Stomach (tissue), 9 donors: Measurements from ENCODE around the gene EIF4A2. TPM values are rescaled to one million over a fixed set of nuclear protein-coding genes. Genes with fewer than 3 reads are reported as not detected.
"Not testable (repeated sequence)": the region's sequence is repeated elsewhere in the genome, so short reads cannot be mapped to it uniquely, and the experiment has no call there.

ENCODE experiments used
- DNase-seq, 2 donors: peaks; one replicate each; pipeline versions ENCODE4 v3.0.0 to v3.0.0-alpha.2; 2013 to 2019
- H3K27ac ChIP-seq, 5 donors: fragments of 200-600 bp in 4 of 5; sonication (generic) in 4 of 5; one replicate each; pipeline ENCODE4 v1.5.1; 2013 to 2019; ENCODE audit warnings: mild to moderate bottlenecking in 1 of 5, moderate library complexity in 1 of 5
- H3K27me3 ChIP-seq, 3 donors: fragments of 200-600 bp; sonication (generic); one replicate each; pipeline ENCODE4 v1.5.1; 2017 to 2019; ENCODE audit warnings: mixed run types in 1 of 3
- H3K36me3 ChIP-seq, 4 donors: fragments of 200-600 bp; sonication (generic); 1 replicate in 3 of 4; 2 replicates in 1 of 4; pipeline ENCODE4 v1.5.1; 2016 to 2019
- H3K4me1 ChIP-seq, 4 donors: fragments of 200-600 bp; sonication (generic); one replicate each; pipeline ENCODE4 v1.5.1; 2016 to 2019
- H3K4me3 ChIP-seq, 4 donors: fragments of 200-600 bp; sonication (generic) in 3 of 4; one replicate each; pipeline ENCODE4 v1.5.1; 2016 to 2019; ENCODE audit warnings: mild to moderate bottlenecking in 1 of 4
- H3K9me3 ChIP-seq, 4 donors: fragments of 200-600 bp; sonication (generic); one replicate each; pipeline ENCODE4 v1.5.1; 2016 to 2019
- EP300 ChIP-seq: sonication (generic); formaldehyde crosslinking; IDR thresholded peaks from one replicate; pipeline ENCODE4 v1.6.1; 2017; ENCODE audit warnings: antibody characterized with exemption
- POLR2A ChIP-seq, 4 donors: fragments of 450-650 bp; IDR thresholded peaks; one replicate each; pipeline ENCODE4 v1.6.1; 2016; ENCODE audit warnings: antibody characterized with exemption in 4 of 4, control low read depth in 2 of 4, mild to moderate bottlenecking in 1 of 4, moderate library complexity in 1 of 4
- POLR2AphosphoS5 ChIP-seq, 3 donors: sonication (generic); formaldehyde crosslinking; IDR thresholded peaks; one replicate each; pipeline ENCODE4 v1.6.1; 2016; ENCODE audit warnings: antibody characterized with exemption in 3 of 3
- WGBS, 5 donors: extraction: QIAGEN DNeasy Blood & Tissue Kit in 3 of 5; methylation state at CpG; one replicate each; pipeline versions ENCODE4 v1.1.5 to v1.1.7; 2013 to 2018; 5-methylcytosine and 5-hydroxymethylcytosine counted together
- intact Hi-C: fragments of 100-400 bp; cut with DNase I; formaldehyde crosslinking; loops from one replicate; pipeline ENCODE4 v1.15.1; 2023; ENCODE audit warnings: low total_unique reads
- polyA plus RNA-seq, 3 donors: library from polyadenylated mRNA; stranded (reverse); fragments of 200-250 nt; gene quantifications; one replicate each; pipeline ENCODE4 v1.2.3, GENCODE V29; 2013
- total RNA-seq, 5 donors: library from RNA; depleted of rRNA; stranded (reverse); fragments of >200 nt; gene quantifications; one replicate each; pipeline versions ENCODE4 v1.1.0 to v1.2.3, GENCODE V29; 2014 to 2016
- TF ChIP-seq, protein P1 (sequence below), 7 experiments: fragments of 450-650 bp in 4 of 7; fragments of 200-600 bp in 3 of 7; sonication (generic) in 3 of 7; IDR thresholded peaks; one replicate each; pipeline ENCODE4 v1.5.1; 2016 to 2019; ENCODE audit warnings: antibody characterized with exemption in 7 of 7, control low read depth in 2 of 7, mild to moderate bottlenecking in 1 of 7
- donor health status: healthy with polysubstance abuse.
- donor health status: Bipolar disorder and iron deficiency.
- donor health status: healthy.

EIF4A2 gene
- total and polyA plus RNA-seq, 8 donors, result 165 to 1,058 (median 391) TPM

DNA sequence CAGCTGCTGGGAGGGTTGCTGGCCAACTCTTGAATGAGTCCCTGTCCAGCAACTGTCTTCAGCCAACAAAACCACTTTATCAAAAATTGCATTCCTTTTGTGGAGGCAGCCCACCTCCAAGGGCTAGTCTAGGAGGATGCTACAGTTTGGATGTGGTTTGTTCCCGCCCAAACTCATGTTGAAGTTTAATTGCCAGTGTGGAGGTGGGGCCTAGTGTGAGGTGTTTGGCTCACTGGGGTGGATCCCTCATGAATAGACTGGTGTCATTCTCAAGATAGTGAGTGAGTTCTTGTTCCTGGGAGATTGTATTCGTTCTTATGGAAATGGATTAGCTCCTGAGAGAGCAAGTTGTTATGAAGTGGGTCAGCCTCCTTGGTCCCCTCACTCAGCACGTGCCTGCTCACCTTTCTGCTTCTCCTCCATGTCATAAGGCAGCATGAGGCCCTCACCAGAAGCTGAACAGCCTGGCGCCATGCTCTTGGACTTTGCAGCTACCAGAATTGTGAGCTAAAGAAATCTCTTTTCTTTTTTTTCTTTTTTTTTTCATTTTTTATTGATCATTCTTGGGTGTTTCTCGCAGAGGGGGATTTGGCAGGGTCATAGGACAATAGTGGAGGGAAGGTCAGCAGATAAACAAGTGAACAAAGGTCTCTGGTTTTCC is 27.1 kb downstream of the EIF4A2 start:
- intact Hi-C loops, result no loop called here

DNA sequence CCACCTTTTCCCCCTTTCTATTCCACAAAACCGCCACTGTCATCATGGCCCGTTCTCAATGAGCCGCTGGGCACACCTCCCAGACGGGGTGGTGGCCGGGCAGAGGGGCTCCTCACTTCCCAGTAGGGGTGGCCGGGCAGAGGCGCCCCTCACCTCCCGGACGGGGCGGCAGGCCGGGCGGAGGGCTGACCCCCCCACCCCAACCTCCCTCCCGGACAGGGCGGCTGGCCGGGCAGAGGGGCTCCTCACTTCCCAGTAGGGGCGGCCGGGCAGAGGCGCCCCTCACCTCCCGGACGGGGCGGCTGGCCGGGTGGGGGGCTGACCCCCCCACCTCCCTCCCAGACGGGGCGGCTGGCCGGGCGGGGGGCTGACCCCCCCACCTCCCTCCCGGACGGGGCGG is 27.9 kb downstream of the EIF4A2 start:
- H3K4me1 ChIP-seq, H3K9me3 ChIP-seq, H3K4me3 ChIP-seq, DNase-seq, intact Hi-C loops, H3K36me3 ChIP-seq, H3K27ac ChIP-seq: not testable (repeated sequence)
- peaks cover 0 to 21% (median 0%) of the 10 kb centered on the region in 3 donors for H3K27me3 ChIP-seq
- 92 to 97% (median 93%) methylated on average over 8 to 19 of the region's 29 CpGs for WGBS, 5 donors

More for the DNA sequence above, 27.1 kb downstream of the EIF4A2 start:
- TF ChIP-seq, protein P1, sequence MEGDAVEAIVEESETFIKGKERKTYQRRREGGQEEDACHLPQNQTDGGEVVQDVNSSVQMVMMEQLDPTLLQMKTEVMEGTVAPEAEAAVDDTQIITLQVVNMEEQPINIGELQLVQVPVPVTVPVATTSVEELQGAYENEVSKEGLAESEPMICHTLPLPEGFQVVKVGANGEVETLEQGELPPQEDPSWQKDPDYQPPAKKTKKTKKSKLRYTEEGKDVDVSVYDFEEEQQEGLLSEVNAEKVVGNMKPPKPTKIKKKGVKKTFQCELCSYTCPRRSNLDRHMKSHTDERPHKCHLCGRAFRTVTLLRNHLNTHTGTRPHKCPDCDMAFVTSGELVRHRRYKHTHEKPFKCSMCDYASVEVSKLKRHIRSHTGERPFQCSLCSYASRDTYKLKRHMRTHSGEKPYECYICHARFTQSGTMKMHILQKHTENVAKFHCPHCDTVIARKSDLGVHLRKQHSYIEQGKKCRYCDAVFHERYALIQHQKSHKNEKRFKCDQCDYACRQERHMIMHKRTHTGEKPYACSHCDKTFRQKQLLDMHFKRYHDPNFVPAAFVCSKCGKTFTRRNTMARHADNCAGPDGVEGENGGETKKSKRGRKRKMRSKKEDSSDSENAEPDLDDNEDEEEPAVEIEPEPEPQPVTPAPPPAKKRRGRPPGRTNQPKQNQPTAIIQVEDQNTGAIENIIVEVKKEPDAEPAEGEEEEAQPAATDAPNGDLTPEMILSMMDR (IDR thresholded peaks at IDR 0.05), result no peak
- no peak for TF ChIP-seq POLR2AphosphoS5 (IDR thresholded peaks at IDR 0.05)
- no peak for TF ChIP-seq EP300
- no peak for TF ChIP-seq POLR2A (IDR thresholded peaks at IDR 0.05)
- Histone ChIP-seq H3K4me3 (no peak overlapping the region), H3K36me3 (no peaks in the 10 kb centered on the region), H3K9me3 (no peaks in the 10 kb centered on the region), H3K4me1 (peaks cover 8 to 14% (median 12%) of the 10 kb centered on the region in 4 donors), H3K27ac (no peak overlapping the region), H3K27me3 (peaks cover 0 to 21% (median 0%) of the 10 kb centered on the region in 3 donors)
- no peak for DNase-seq
- WGBS, 5 donors, result 79 to 89% (median 84%) methylated on average over 5 of the region's 5 CpGs

- no peak overlapping the region for H3K4me3 ChIP-seq
- no peaks in the 10 kb centered on the region for H3K9me3 ChIP-seq
- H3K27me3 ChIP-seq, result peaks cover 0 to 21% (median 0%) of the 10 kb centered on the region in 3 donors
- no peaks in the 10 kb centered on the region for H3K36me3 ChIP-seq
- H3K4me1 ChIP-seq, result no peaks in the 10 kb centered on the region
- H3K27ac ChIP-seq, result no peak overlapping the region
- TF ChIP-seq, protein P1 (IDR thresholded peaks at IDR 0.05), result no peak
- TF ChIP-seq EP300, result no peak
- intact Hi-C loops, result no loop called here
- no peak for DNase-seq
- 85 to 94% (median 90%) methylated on average over 4 of the region's 4 CpGs for WGBS, 5 donors
These were observed 30.7 kb downstream of the EIF4A2 start for GRCh38 chr3:186814100-186814499.

- H3K27ac ChIP-seq, result no peak overlapping the region
- no peaks in the 10 kb centered on the region for H3K4me1 ChIP-seq
- TF ChIP-seq, protein P1 (IDR thresholded peaks at IDR 0.05), result no peak
- TF ChIP-seq EP300 (no peak), POLR2AphosphoS5 (IDR thresholded peaks at IDR 0.05) (no peak), POLR2A (IDR thresholded peaks at IDR 0.05) (no peak)
- no peaks in the 10 kb centered on the region for H3K36me3 ChIP-seq
- DNase-seq, result no peak
- H3K27me3 ChIP-seq, result peaks cover 0 to 21% (median 0%) of the 10 kb centered on the region in 3 donors
- H3K4me3 ChIP-seq, result no peak overlapping the region
- H3K9me3 ChIP-seq, result no peaks in the 10 kb centered on the region
- intact Hi-C loops, result loop anchor here (5.0 kb wide), 1 partner anchor 198 kb away; no protein-coding TSS in a partner anchor
- 90 to 100% (median 97%) methylated on average over 1 of the region's 1 CpG for WGBS, 5 donors
These were observed 32.1 kb downstream of the EIF4A2 start for GRCh38 chr3:186815435-186815834.

GRCh38 chr3:186818516-186818915 is 35.1 kb downstream of the EIF4A2 start:
- TF ChIP-seq, protein P1 (IDR thresholded peaks at IDR 0.05), result no peak
- no peak for TF ChIP-seq EP300
- no peak for TF ChIP-seq POLR2A (IDR thresholded peaks at IDR 0.05)
- no peak for TF ChIP-seq POLR2AphosphoS5 (IDR thresholded peaks at IDR 0.05)
- 88 to 97% (median 94%) methylated on average over 5 of the region's 5 CpGs for WGBS, 5 donors

More at GRCh38 chr3:186818516-186818915, 35.1 kb downstream of the EIF4A2 start:
- no peak overlapping the region for H3K27ac ChIP-seq
- peaks cover 0 to 15% (median 4%) of the 10 kb centered on the region in 3 donors for H3K27me3 ChIP-seq
- no peaks in the 10 kb centered on the region for H3K36me3 ChIP-seq
- no peak for DNase-seq
- intact Hi-C loops, result loop anchor here (5.0 kb wide), 1 partner anchor 201 kb away; no protein-coding TSS in a partner anchor
- H3K4me1 ChIP-seq, result peaks cover 0 to 4% (median 0%) of the 10 kb centered on the region in 4 donors
- H3K9me3 ChIP-seq, result no peaks in the 10 kb centered on the region
- no peak overlapping the region for H3K4me3 ChIP-seq
